ENCODE results near the gene TMEM178B. TPM values are rescaled to one million over a fixed set of nuclear protein-coding genes. Genes with fewer than 3 reads are reported as not detected.

Gene TMEM178B
- polyA plus RNA-seq, 2 of the 4 experiments (the other 2 are of a cell fraction) = 0.88 to 0.93 TPM

DNA sequence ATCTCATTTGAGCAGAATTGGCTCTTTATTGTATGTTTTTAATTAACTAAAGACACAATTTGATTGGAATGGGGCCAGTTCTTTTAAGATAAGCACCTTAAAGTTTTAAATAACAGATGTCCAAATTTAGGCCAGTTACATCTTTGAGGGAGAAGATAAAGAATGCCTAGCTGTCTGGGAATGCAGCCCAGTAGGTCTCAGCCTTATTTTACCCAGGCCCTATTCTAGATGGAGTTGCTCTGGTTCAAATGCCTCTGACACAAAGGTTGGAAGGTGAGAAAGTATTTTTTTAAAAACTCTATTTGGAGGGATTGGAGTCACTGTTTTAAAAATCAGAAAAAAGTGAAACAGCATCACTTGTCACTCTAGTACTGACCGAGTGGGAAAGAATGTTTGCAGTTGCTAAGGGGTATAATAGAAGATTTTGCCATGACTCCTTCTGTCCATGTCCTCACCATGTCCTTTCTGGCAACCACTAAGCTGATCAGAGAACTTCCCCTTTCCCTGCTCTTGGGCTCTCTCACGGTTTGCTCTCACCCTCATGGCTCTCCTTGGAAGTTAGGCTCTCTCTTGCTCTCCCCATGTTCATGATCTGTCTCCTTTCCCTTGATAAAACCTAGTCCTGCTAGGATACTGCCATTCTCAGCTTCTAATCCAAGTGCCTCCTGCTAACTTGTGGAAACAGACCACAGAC is 239.1 kb downstream of the TMEM178B start:
- no peak overlapping the region for H3K27ac ChIP-seq
- FAIRE-seq = no peak
- CTCF ChIA-PET = no interaction called here

DNA sequence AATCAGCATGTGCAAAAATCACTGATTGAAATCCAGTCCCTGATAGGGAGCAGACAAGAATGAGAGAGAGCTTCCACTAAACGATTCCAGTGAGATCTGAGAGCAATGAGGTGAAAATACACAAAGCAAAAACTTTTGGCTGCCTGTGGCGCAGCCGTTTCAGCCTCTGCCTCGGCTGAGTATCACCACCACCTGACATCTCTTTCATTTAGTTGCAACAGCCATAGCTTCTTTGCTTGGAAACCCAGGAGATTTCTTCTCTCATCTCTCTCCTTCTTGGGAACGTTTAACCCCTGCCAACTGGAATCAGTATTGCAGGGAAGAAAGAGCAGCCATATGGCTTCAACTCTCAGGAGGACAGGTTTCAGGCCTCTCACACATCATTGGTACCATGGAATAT is 240.0 kb downstream of the TMEM178B start:
- FAIRE-seq = no peak
- H3K27ac ChIP-seq = no peak overlapping the region
- TF ChIP-seq, protein P1, sequence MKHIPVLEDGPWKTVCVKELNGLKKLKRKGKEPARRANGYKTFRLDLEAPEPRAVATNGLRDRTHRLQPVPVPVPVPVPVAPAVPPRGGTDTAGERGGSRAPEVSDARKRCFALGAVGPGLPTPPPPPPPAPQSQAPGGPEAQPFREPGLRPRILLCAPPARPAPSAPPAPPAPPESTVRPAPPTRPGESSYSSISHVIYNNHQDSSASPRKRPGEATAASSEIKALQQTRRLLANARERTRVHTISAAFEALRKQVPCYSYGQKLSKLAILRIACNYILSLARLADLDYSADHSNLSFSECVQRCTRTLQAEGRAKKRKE (CRISPR knock-in tag; IDR thresholded peaks at IDR 0.05; ENCODE audit: low read depth) = no peak
- TF ChIP-seq HDAC2 (IDR thresholded peaks at IDR 0.05) (no peak), HOXB5 (CRISPR knock-in tag; IDR thresholded peaks at IDR 0.05) (no peak), CBX8 (IDR thresholded peaks at IDR 0.05) (no peak), CHD4 (IDR thresholded peaks at IDR 0.05; ENCODE audit: borderline replicate concordance) (no peak), ESRRA (IDR thresholded peaks at IDR 0.05; ENCODE audit: borderline replicate concordance, low read length) (no peak), EHMT2 (IDR thresholded peaks at IDR 0.05; ENCODE audit: low read depth) (no peak)
- H3K9me3 ChIP-seq = no peaks in the 10 kb centered on the region
- no peak for DNase-seq (ENCODE audit: low read depth in 1 of 2, low spot score in 1 of 2)
- ChIA-PET CTCF (no interaction called here), POLR2A (no interaction called here)
- ATAC-seq = no peak
- H3K4me3 ChIP-seq = no peak overlapping the region
- WGBS (ENCODE audit: missing lambda C conversion rate) = 28% methylated on average over 5 of the region's 5 CpGs
- no peaks in the 10 kb centered on the region for H3K4me1 ChIP-seq
- no peak overlapping the region for H3K4me2 ChIP-seq

More for the DNA sequence above, 239.1 kb downstream of the TMEM178B start:
- no peaks in the 10 kb centered on the region for H3K9me3 ChIP-seq
- ATAC-seq (no peak), DNase-seq (ENCODE audit: low read depth in 1 of 2, low spot score in 1 of 2) (no peak)
- no peak overlapping the region for H3K4me2 ChIP-seq
- 6% methylated on average over 2 of the region's 2 CpGs for WGBS (ENCODE audit: missing lambda C conversion rate)
- TF ChIP-seq NR3C1 (IDR thresholded peaks at IDR 0.05) = no peak
- TF ChIP-seq CBX8 (IDR thresholded peaks at IDR 0.05) = no peak
- no peak for TF ChIP-seq HEYL (CRISPR knock-in tag; IDR thresholded peaks at IDR 0.05)
- TF ChIP-seq HOXB13 (CRISPR knock-in tag; IDR thresholded peaks at IDR 0.05; ENCODE audit: low read depth) = no peak
- no peak for TF ChIP-seq FOSB (CRISPR knock-in tag; IDR thresholded peaks at IDR 0.05)
- no peak for TF ChIP-seq NFE2L2 (conservative IDR thresholded peaks at IDR 0.05; ENCODE audit: low read length)
- no peak for TF ChIP-seq JUN (IDR thresholded peaks at IDR 0.05)
- TF ChIP-seq, protein P2, sequence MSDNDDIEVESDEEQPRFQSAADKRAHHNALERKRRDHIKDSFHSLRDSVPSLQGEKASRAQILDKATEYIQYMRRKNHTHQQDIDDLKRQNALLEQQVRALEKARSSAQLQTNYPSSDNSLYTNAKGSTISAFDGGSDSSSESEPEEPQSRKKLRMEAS (IDR thresholded peaks at IDR 0.05) = no peak
- TF ChIP-seq, protein P3, sequence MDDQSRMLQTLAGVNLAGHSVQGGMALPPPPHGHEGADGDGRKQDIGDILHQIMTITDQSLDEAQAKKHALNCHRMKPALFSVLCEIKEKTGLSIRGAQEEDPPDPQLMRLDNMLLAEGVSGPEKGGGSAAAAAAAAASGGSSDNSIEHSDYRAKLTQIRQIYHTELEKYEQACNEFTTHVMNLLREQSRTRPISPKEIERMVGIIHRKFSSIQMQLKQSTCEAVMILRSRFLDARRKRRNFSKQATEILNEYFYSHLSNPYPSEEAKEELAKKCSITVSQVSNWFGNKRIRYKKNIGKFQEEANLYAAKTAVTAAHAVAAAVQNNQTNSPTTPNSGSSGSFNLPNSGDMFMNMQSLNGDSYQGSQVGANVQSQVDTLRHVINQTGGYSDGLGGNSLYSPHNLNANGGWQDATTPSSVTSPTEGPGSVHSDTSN (IDR thresholded peaks at IDR 0.05) = no peak
- no peak for TF ChIP-seq TP53 (CRISPR knock-in tag; IDR thresholded peaks at IDR 0.05)
- TF ChIP-seq CHD4 (IDR thresholded peaks at IDR 0.05; ENCODE audit: borderline replicate concordance) = no peak
- TF ChIP-seq RFX5 (IDR thresholded peaks at IDR 0.05) = no peak
- no peak for TF ChIP-seq ESRRA (IDR thresholded peaks at IDR 0.05; ENCODE audit: borderline replicate concordance, low read length)
- TF ChIP-seq ZC3H11A (IDR thresholded peaks at IDR 0.05) = no peak
- POLR2A ChIA-PET = no interaction called here
- H3K4me1 ChIP-seq = no peaks in the 10 kb centered on the region
- no peak overlapping the region for H3K4me3 ChIP-seq

DNA sequence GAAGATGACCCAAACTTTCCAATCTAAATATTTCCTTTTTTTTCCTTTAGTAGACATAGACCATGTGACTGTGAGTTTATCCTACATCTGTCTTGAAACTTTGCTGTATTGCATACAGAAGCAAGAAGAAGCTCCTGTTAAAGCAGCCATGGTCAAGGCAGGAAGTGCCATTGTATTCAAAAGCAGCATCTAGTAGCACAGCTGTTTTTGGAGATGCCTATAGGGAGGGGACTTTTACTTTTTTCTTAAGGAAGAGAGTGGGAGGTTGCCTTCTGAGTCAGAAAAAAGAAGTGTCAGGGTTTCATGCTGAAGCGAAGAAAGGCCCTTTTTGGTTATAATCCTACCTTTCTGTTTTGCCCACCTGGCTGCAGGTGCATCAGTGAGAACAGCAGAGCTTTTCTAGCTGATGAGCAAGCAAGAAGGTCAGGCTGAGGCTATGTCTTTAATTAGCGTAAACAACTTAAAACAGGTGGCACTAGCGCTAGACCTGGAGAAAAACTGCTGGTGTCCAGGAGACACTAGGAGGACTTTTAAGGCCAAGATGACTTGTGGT is 243.2 kb downstream of the TMEM178B start:
- no peak for ATAC-seq
- Histone ChIP-seq H3K9me3 (no peaks in the 10 kb centered on the region), H3K4me3 (no peak overlapping the region), H3K27ac (no peak overlapping the region), H3K4me2 (no peak overlapping the region), H3K4me1 (no peaks in the 10 kb centered on the region)
- TF ChIP-seq SREBF2 (IDR thresholded peaks at IDR 0.05) (no peak), FOXS1 (CRISPR knock-in tag; IDR thresholded peaks at IDR 0.05) (no peak), RARB (CRISPR knock-in tag; IDR thresholded peaks at IDR 0.05) (no peak), TP53 (CRISPR knock-in tag; IDR thresholded peaks at IDR 0.05) (no peak), POLR2AphosphoS2 (conservative IDR thresholded peaks at IDR 0.05; ENCODE audit: low read length) (no peak), CHD4 (IDR thresholded peaks at IDR 0.05; ENCODE audit: borderline replicate concordance) (no peak)
- TF ChIP-seq, protein P4, sequence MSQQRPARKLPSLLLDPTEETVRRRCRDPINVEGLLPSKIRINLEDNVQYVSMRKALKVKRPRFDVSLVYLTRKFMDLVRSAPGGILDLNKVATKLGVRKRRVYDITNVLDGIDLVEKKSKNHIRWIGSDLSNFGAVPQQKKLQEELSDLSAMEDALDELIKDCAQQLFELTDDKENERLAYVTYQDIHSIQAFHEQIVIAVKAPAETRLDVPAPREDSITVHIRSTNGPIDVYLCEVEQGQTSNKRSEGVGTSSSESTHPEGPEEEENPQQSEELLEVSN (IDR thresholded peaks at IDR 0.05; ENCODE audit: borderline replicate concordance, low read depth) = no peak
- TF ChIP-seq, protein P2 (IDR thresholded peaks at IDR 0.05) = no peak
- no peak for DNase-seq (ENCODE audit: low read depth in 1 of 2, low spot score in 1 of 2)
- POLR2A ChIA-PET = no interaction called here
- 71% methylated on average over 3 of the region's 3 CpGs for WGBS (ENCODE audit: missing lambda C conversion rate)
- FAIRE-seq = no peak
- CTCF ChIA-PET = no interaction called here

All from A549 (cell line).